HG03354 (cell line): Measurements from ENCODE around the gene TIMM8A.

Experiments
- ATAC-seq: cut with Tn5 transposase; IDR thresholded peaks from one replicate; pipeline ENCODE4 v1.9.1; 2021; ENCODE audit warnings: mild to moderate bottlenecking; ENCODE audit not compliant: unreplicated experiment, poor library complexity, severe bottlenecking

The TIMM8A gene, protein sequence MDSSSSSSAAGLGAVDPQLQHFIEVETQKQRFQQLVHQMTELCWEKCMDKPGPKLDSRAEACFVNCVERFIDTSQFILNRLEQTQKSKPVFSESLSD

DNA sequence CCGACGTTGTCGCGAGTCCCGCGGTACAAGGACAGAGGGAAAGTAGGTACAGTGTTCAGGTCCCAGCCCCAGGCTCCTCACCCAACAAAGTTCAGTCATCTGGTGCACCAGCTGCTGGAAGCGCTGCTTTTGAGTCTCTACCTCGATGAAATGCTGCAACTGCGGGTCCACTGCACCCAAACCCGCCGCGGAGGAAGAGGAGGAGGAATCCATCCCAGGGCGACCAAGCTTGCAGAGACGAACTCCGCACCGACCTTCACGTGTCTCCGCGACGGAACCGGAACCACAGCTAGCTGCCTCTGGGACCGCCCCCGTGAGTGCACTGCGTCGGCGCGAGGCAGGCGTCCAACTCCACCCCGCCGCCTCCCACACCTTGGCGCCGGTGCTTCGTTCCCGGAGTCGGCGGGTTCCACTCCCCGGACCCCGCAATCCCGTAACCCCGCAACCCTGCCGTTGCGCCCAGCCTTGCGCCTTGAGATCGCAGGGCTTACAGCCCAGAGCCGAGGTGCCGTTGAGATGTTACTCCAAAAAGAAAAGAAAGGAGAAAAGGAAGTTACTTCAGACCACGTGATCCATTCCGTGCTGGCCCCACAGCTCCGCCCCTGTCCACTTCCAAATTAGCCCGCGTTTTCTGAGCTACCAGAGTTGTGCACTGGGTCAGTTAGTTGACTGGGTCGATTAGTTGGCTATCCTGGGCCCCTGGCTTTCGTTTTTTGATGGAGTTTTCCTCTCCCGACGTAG is at the start of gene TIMM8A:
Gene TIMM8A (minus strand): TSS at position 291 of the 741 bp plus-strand sequence. CDS start 78 bp downstream, at position 213.
- peak; percentile 98 for ATAC-seq

DNA sequence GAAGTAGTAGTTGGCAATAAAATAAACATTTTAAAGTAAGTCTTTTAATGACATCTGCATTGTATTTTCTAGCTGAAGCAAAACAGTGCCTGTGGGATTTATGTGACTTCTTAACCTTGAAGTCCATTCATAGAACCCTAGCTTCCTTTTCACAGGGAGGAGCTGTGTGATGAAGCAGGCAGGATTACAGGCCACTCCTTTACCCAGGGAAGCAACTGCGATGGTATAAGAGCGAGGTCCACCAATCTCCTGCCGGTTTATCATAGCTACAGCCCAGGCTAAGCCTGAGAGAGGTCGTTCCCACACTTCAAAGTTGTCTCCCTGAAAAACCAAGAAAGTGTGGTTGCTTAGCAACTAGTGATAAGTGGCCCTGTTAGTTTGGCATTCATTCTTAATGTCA is 49.2 kb upstream of the TIMM8A start:
- no peak for ATAC-seq

DNA sequence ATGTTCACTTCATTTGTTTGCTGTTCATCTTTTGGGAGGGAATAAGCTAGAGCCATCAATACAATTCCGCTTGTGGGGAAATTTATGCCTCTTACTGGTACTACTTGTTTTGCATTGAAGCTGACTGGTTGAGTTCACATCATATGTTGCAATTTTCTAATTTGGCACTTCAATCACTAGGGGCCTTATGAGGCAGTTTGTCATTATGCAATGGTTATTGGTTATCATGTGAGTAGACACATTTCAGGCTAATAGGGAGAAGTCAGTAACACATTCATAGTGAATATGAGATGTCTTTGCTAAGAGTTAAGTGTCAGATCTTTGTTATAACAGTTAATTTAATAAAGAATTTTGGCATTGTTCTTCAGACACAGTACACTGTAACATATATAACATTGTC is 47.2 kb upstream of the TIMM8A start:
- ATAC-seq, result no peak

DNA sequence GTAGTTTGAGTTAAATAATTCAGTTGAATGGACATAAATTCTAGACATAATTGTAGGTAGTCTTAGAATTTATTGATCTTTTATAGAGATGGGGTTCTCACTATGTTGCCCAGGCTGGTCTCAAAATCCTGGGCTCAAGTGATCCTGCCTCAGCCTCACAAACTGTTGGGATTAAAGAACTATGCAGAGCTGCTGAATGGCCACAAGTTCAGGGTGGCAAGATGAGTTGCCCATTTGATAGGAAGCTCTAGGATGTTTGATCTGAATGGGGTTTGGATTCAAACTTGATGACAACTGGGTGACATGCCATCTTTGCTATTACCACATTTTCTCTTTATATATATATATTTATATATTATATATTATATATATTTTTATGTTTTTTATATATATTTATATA is 45.8 kb upstream of the TIMM8A start:
- ATAC-seq, result no peak

DNA sequence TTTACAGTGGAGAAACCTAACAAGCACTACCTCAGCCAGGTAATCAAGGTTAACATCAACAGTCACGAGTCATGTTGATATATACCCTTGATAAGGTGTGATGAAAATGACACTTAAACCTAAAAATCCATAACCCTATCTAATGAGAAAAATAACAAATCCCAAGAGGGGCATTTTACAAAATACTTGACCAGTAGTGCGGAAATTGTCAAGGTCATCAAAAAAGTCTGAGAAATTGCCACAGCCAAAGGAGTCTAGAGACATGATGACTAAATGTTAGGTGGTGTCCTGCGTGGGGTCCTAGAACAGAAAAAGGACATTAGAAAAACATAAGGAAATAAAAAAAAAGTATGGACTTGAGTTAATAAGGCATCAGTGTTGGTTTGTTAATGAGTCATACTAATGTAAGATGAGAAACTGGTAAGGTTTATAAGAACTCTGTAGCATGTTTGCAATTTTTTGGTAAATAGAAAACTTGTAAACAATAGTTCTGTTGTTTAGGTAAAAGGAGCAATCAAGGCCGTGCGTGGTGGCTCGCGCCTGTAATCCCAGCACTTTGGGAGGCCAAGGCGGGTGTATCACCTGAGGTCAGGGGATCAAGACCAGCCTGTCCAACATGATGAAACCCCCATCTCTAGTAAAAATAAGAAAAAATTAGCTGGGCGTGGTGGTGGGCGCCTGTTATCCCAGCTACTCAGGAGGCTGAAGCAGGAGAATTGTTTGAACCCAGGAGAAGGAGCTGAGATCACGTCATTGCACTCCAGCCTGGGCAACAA is 45.2 kb upstream of the TIMM8A start:
- ATAC-seq, result no peak

DNA sequence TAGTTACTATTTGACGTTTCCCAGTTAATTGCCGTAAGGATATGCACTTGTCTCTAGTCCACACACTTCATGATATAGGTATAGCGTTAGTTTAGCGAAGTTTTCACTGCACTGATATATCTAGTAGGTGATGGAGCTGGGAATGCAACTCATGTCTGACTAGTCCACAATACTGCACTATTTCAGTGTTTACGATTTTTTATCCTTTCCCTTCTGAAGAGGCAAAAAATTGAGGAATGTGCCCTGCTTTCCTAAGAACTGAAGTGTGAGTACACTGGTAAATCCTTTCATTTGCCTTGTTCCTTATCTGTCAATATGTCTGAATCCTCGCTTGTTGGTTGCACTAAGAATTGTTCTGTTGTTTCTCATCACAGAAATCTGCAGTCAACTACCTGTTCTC is 43.3 kb upstream of the TIMM8A start:
- ATAC-seq, result no peak

DNA sequence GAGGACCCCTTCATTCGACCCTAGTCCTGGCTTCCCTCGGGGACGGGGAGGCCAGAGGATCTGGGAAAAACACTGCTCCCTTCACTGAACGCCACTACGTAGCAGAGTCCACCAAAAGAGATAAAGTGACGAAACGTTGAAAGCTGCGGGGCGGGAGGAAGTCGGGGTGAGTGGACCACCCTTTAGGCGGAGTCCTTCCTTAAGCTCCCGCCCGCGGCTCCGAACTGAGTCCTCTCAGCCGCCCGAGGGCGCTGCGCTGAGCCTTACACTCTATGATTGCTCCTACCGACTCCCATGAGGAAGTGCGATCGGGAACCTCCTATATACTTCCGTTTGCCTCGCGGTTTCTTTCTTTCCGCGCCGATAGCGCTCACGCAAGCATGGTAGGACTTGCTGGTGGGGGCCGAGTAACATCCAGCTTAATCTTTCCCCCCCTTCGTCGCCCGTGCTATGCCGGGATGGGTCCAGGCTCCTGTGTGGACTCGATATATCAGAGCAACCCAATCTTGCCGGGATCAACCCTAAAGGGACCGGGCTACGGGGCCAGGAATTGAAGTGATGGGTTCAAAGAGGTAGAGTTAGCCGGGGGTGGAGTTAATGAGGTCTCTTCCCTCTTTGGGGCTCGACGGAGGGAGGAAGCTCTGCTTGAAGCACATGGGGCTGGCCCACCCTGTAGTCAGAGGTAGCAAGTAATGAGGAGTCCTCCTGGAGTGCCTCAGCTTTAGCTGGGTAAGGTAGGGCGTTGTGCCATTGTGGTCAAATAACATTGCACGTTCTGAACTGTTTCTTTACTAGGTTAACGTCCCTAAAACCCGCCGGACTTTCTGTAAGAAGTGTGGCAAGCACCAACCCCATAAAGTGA is 42.4 kb upstream of the TIMM8A start, which contains the start of gene RPL36A:
Gene RPL36A (plus strand): TSS at position 348 of the 862 bp plus-strand sequence. CDS start 33 bp downstream, at position 381.
- ATAC-seq, result peak; percentile 81

DNA sequence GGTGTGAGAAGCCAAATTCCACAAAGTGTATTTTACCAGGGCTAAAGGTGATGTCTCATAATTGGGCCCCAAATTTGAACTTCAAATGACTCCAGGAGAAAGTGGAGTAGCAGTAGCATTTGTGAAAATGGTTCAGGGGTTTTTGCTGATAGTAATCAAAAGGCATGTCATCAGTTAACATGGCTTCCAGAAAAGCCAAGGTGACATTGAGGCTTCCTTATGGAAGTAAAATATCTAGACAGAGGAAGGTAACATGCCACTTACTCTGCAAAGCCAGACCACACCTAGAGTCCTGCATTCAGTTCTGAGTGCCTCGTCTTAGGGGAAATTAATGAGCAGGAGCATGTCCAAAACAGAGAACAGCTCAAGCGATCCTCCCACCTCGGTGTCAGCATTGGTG is 40.1 kb upstream of the TIMM8A start:
- no peak for ATAC-seq

DNA sequence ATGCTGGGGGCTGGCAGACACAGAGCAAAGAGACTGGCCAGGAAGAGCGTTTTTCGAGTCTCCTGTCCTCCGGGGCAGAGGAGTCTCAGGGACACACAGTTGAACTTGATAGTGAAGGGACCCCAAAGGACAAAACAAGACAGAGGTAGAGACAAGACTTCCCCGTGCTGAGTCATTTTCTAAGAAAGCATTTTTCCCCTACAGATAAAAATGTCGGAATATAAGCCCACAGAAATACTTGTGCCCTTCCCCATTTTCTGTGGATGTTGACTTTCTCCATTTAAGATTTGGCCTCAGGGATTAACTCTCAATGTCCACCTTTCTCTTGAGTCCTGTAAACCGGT is 38.0 kb upstream of the TIMM8A start:
- ATAC-seq, result no peak

DNA sequence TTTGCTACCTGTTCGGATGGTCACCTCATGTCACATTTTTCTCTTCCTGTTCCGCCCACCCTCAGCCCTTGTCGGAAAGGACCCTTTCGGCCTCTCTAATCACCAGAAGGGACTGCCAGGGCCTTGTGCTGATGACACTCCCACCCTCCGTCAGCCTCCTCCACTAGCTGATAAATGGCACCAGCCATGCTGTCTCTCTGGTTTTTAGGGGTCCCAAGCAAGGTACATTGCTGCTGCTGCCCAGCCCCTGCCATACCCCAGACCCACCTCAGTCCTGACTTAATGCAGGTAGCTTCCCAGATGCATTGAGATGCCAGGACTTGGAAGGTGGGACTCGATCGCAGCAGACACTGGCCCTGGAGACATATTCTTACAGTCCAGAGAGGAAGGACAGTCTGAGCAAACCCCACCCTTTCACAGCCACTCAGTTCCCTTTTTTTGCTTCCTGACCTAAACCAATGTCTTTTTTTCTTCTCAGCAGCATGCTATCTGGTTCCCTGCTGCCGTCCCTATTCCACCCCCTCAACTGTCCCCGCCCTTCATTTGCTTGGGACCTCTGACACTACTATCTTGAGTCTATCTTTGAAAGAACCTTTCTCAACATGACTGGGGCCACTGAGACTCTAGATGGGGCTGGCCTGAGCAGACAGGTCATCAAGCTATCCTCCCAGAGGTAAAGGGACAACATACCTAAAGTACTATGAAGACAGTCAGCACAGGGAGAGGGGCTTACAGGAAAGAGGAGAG is 37.4 kb upstream of the TIMM8A start, which contains the start of gene BTK:
Gene BTK (minus strand): TSS at position 397 of the 747 bp plus-strand sequence. CDS start 10,907 bp downstream, outside the sequence.
- ATAC-seq, result peak; percentile 69

DNA sequence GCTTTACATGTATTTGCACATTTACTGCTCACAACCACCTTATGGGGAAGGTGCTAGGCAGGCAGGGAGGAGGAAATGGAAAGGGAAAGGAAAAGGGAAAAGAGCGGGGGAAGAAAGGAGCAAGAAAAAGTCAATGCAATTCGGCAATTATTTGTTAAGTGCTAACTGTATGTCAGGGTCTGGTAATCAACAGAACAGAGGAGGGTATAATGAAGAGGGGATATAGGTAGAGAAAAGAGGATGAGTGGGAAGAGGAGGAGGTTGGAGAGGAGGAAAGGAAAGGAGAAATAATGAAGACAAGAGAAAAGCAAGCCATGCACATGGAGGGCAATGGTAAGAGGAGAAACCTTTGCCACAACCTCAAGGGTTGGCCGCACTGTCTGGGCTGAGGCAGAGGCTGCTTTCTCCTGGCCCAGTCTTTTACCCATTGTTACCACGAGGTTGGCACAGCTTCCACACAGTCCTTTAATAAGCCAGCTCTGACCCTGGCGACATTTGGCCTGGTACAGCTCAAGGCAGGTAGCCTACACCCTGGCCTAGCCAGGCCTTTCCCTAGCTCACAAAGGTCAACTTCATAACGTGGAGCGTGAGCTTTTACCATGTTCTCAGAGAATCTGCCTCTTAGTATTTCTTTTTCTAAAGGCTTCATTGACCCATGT is 36.6 kb upstream of the TIMM8A start:
- ATAC-seq, result no peak

DNA sequence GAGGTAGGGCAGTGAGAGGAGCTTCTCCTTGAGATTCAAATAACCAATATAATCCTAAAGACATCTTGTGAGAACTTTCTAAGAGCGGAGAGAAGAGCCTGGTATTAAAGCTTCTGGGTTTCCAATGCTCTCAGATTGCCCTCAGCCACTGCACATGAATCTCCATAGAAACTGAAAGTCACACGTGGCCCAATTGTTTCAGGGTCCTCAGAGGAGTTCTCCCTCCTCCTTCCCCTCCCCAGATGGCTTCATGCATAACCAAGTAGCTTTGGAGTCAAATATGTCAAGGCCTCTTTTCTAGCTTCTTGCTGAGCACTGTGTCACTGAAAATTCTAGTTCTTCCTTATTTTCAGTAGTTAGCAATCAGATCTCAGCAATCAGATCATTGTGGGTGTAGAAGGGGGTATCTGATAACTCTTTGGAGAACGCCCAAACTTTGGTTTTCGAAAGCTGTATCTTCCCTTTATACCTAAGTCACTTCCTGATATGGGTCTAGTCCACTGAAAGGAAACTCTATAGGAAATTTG is 35.2 kb upstream of the TIMM8A start:
- peak; percentile 77 for ATAC-seq

DNA sequence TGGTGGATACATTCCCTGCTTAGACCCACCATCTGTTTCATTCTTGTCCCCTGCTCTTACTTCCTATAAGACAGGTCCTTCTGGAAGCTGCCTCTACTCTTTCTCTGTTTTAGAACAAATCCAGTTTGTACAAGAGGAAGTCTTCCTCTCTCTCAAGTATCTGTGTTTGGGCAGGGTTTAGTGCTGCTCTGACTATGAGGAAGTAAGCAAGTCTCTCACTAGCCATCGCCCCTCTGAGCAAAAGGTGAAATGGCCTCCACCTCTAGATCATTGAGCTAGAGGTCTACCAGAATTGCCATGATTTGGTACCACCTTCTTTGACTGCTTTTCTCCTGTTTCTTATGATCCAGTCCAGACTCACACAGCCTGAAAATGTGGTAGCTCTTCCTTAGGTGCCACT is 29.0 kb upstream of the TIMM8A start:
- ATAC-seq, result no peak

DNA sequence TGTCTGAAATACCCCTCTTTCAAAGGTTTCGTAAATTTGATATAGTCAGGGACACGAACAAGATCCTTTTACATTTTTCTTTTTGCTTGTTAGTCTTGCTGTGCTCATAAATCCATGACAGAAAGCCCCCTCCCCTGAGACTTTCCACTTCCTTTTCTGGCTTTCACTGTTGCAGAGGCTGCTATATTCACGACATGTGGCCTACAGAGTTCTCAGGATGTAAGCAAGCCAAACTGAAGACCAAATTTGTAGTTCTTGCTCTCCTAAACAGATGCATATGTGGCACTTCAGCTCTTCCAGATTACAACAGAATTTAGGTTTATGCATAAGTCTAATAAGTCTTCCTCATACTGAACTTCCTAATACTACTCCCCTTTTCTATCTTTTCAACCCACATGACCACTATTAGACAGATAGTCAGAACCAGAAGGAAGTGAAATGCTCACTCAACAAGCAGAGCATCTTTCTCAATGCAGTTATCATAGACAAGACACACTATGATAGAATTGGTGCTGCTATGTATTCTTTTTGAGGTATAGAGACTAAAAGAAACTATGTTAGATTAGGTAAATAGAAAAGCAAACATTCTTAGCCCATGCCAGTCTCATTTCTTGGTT is 22.5 kb upstream of the TIMM8A start:
- ATAC-seq, result peak; percentile 74

DNA sequence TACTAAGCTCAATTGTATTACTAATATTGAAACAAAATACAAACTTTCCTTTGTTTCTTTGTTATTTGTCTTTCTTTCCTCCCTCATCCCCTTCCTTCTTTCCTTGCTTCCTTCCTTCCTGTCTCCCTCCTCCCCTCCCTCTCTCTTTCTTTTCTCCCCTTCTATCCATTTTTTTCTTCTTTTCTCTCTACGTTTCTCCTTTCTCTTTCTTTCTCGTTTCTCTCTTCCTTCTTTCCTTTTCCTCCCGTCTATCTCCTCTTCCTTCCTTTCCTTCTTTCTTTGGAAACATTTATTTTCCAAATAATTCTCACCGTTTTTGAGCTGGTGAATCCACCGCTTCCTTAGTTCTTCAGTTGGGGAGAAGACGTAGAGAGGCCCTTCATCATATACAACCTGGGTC is 21.1 kb upstream of the TIMM8A start:
- no peak for ATAC-seq

DNA sequence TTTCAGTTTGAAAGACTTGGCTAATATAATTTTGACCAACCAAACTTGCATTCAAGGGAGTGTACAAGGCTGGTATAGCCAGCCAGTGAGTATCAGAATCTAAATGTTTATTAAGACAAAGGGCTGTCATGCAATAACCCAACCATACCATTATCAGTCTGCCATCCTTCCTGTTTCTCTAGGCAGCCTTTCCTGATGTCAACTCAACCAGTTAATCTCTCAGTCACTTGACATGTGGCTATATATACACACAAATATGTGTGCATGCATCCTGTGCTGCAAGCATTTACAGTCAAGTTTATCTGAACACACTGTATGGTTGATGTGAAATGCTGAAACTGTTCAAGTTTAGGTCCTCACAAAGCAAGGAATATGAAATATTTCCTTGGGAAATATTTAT is 20.3 kb upstream of the TIMM8A start:
- no peak for ATAC-seq

DNA sequence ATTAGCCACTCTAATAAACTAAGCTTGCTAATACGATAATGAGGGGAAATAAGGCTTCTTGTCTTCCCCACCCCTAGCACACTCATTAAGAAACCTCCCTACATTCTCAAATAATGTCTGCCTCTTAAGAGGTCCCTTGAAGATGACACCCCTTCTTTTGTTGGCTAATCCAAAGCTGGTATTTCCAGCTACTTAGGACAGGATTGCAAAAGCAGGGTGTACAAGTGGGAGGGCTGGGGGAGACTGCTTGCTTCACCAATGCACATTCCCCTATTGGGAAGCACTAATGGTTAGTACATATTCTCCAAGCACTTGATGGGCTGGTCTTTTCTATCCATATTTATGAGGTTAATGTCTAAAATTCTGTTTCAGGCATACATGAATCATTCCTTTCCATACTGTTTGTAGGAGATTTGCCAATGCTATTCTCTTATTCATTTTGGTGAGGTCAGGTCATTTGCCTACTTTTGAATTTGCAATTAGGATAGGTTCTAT is 16.8 kb upstream of the TIMM8A start:
- ATAC-seq, result no peak

DNA sequence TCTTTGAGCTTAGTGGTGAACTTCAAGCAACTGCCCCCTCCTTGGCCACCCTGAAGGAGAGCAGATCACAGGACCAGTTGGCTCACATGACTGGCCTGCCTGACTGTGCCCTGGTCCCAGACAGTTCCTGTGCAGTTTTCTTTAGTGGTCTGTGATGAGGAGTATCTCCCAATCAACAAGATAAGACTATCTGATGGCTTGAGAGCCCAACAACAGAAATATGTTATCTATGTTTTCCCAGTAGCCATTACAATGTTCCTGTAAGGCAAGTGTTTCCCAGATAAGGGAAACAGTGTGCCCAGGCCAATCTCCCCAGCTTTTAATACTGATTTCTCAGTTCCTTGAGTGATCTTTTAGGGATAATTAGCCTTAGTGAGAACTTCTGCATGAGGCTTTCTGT is 14.2 kb upstream of the TIMM8A start:
- ATAC-seq, result no peak
